ENCODE results near the gene SESN3. TPM values are rescaled to one million over a fixed set of nuclear protein-coding genes. Genes with fewer than 3 reads are reported as not detected.

SESN3 gene
- total RNA-seq, 1 donor from 2014 or later: 87.2 TPM

- Mint-ChIP-seq H3K27me3 (no peaks in the 10 kb centered on the region), H3K27ac (no peak overlapping the region), H3K9me3 (no peaks in the 10 kb centered on the region), H3K4me1 (peaks cover 44% of the 10 kb centered on the region), H3K4me3 (no peak overlapping the region), H3K36me3 (ENCODE audit: low read depth) (no peaks in the 10 kb centered on the region)
- ChIA-PET CTCF (no interaction called here), POLR2A (no interaction called here)
- DNase-seq: no peak
- intact Hi-C loops (cut with micrococcal nuclease): no loop called here
- no peak for ATAC-seq (ENCODE audit: low read depth)
- TF ChIP-seq CTCF (IDR thresholded peaks at IDR 0.05): no peak
Observed at GRCh38 chr11:95262994-95263765, 32.2 kb upstream of the SESN3 start.

- Mint-ChIP-seq H3K4me1 (peaks cover 74% of the 10 kb centered on the region), H3K36me3 (ENCODE audit: low read depth) (no peaks in the 10 kb centered on the region), H3K27ac (peak overlapping the region; percentile 91), H3K9me3 (no peaks in the 10 kb centered on the region), H3K27me3 (no peaks in the 10 kb centered on the region), H3K4me3 (no peak overlapping the region)
- intact Hi-C loops (cut with micrococcal nuclease): no loop called here
- ChIA-PET CTCF (interaction anchor here (1.3 kb wide), 1 partner anchor 26 kb away, joined by 4 read pairs; the partner anchor contains the start of gene SESN3), POLR2A (interaction anchor here (0.6 to 12.0 kb wide), 4 partner anchors 8 to 39 kb away, joined by 3 to 357 read pairs (median 4); partner anchors contain the start of gene SESN3)
- TF ChIP-seq CTCF (IDR thresholded peaks at IDR 0.05): no peak
- ATAC-seq (ENCODE audit: low read depth) (no peak), DNase-seq (no peak)
Observed at GRCh38 chr11:95257456-95257971, 26.5 kb upstream of the SESN3 start.

GRCh38 chr11:95256321-95256779 lies 25.3 kb upstream of the SESN3 start:
- H3K9me3 Mint-ChIP-seq: no peaks in the 10 kb centered on the region
- H3K36me3 Mint-ChIP-seq (ENCODE audit: low read depth): no peaks in the 10 kb centered on the region
- no peaks in the 10 kb centered on the region for H3K27me3 Mint-ChIP-seq
- TF ChIP-seq CTCF (IDR thresholded peaks at IDR 0.05): no peak
- ATAC-seq (ENCODE audit: low read depth) (peak; percentile 5), DNase-seq (no peak)
- POLR2A ChIA-PET: interaction anchor here (1.0 to 12.0 kb wide), 7 partner anchors 9 to 40 kb away, joined by 3 to 357 read pairs (median 3); partner anchors contain the start of gene SESN3
- intact Hi-C loops (cut with micrococcal nuclease): no loop called here
- H3K27ac Mint-ChIP-seq: peak overlapping the region; percentile 91
- CTCF ChIA-PET: interaction anchor here (1.0 to 1.7 kb wide), 4 partner anchors 25 to 102 kb away, joined by 3 to 6 read pairs (median 4); partner anchors contain the start of gene SESN3
- H3K4me3 Mint-ChIP-seq: peak overlapping the region; percentile 68
- peaks cover 80% of the 10 kb centered on the region for H3K4me1 Mint-ChIP-seq

- Mint-ChIP-seq H3K4me3 (peak overlapping the region; percentile 68), H3K36me3 (ENCODE audit: low read depth) (no peaks in the 10 kb centered on the region), H3K4me1 (peaks cover 80% of the 10 kb centered on the region), H3K27ac (peak overlapping the region; percentile 91), H3K27me3 (no peaks in the 10 kb centered on the region), H3K9me3 (no peaks in the 10 kb centered on the region)
- ATAC-seq (ENCODE audit: low read depth): no peak
- no peak for DNase-seq
- ChIA-PET POLR2A (interaction anchor here (1.0 to 12.0 kb wide), 12 partner anchors 12 to 535 kb away, joined by 3 to 357 read pairs (median 4); partner anchors contain the start of genes CEP57, FAM76B and SESN3), CTCF (interaction anchor here (1.0 to 2.4 kb wide), 5 partner anchors 12 to 101 kb away, joined by 3 to 11 read pairs (median 4); partner anchors contain the start of gene SESN3)
- TF ChIP-seq CTCF (IDR thresholded peaks at IDR 0.05): no peak
- intact Hi-C loops (cut with micrococcal nuclease): loop anchor here (2.0 kb wide), 2 partner anchors 25 to 187 kb away; no protein-coding TSS in a partner anchor
Observed at GRCh38 chr11:95255251-95256145, 24.5 kb upstream of the SESN3 start.

Data from activated B cell treated with CpG ODN at 0.5 μM for 24 hours (primary cell).